ENCODE measurements around the gene GPRIN2.
"Not testable (repeated sequence)": the region's sequence is repeated elsewhere in the genome, so short reads cannot be mapped to it uniquely, and the experiment has no call there.

The GPRIN2 gene

DNA sequence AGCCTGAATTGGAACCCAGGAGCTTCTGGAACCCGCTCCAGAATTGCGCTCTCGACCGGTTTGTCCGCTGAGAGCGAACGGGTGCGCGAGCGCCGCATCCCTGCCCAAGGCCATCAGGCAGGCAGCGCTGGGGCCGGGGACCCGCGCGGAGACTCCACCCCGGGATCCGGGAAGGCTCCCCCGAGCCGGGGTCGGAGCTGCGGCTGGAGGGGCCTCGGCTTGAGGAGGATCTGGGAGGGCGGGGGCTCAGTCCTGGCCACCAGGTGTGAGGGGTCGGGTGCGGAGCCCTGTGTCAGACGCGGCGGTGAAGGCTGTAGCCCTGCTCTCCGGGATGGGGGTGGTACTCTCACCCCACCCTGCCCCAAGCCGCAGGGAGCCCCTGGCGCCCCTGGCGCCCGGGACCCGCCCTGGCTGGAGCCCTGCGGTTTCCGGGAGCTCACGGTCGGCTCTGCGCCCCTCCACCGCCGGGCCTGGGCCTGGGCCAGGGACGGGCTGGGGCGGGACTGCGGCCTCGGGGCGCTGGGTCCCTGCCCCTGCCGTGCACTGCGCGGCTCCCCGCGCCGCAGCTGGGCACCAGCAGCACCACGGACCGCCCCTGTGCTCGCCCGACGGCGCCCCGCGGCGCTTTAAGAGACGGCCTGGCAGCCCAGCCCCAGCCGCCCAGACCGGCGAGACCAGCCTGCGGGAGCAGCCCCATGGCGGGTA is 22.2 kb upstream of the GPRIN2 start, which contains the start of gene SYT15:
TSS of gene SYT15 (plus strand) at position 655 of the 705 bp plus-strand sequence. CDS start at position 696, 41 bp downstream.
- not testable (repeated sequence) for H3K27me3 Mint-ChIP-seq, H3K4me1 Mint-ChIP-seq, H3K27ac Mint-ChIP-seq, DNase-seq, H3K9me3 Mint-ChIP-seq, H3K4me3 Mint-ChIP-seq
- ATAC-seq: peak; percentile 18

DNA sequence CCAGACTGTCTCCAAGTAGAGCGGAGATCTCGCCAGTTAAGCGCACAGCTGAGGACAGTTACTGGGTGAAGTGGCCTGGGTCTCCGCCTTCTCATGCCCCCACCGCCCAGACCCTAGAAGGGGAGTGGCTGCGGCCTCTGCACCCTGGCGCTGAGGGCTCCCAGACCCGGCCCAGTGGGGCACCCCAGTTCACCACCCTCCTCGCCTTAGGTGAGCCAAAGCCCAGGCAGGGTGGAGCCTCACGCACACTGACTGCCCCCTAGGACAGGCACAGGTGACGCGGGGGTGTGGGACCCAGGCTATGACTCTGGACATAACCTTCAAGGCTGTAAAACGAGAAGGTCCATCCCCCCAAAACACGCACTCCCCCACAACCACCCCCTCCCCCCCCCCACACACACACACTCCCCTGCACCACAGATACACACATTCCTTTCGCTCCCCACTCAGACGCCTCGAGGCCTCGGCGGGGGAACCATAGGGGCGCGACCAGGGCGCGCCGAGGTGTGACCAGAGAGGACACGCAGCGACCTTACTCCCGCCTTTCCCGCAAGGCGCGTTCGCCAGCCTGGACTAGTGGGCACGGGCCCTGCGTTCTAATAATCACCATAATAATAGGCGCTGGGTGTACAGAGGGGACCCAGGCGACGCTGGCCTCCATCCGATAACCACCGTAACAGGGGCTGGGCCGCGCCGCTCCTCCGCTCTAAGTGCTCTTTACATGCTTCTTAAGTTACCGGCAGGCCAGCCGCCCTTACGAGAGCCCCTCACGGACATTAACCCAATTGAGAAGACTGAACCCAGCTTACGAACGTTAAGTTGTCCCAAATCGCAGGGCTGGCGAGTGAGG is 21.4 kb upstream of the GPRIN2 start:
- H3K4me3 Mint-ChIP-seq, H3K27me3 Mint-ChIP-seq, H3K27ac Mint-ChIP-seq, DNase-seq, H3K9me3 Mint-ChIP-seq, ATAC-seq, H3K4me1 Mint-ChIP-seq: not testable (repeated sequence)

DNA sequence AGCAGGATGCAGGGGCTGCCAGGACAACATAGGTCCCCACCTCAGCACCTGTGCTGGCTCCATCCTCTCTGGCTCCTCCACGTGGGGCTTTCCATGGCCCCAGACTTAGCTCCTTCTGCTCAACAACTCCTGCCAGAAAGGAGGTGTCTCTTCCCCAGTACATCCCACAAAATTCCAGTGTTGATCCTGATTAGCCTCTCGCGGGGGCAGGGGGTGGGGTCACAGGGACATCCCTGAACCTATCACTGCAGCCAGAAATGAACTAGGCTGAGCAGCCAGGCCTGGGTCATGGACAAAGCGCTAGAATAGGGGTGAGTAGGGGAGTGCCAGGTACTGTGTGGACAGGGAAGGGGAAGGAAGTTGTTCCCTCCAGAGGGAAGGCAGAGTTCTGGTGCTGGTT is 17.4 kb upstream of the GPRIN2 start:
- H3K9me3 Mint-ChIP-seq, H3K4me3 Mint-ChIP-seq, ATAC-seq, DNase-seq, H3K27ac Mint-ChIP-seq, H3K27me3 Mint-ChIP-seq, H3K4me1 Mint-ChIP-seq: not testable (repeated sequence)

DNA sequence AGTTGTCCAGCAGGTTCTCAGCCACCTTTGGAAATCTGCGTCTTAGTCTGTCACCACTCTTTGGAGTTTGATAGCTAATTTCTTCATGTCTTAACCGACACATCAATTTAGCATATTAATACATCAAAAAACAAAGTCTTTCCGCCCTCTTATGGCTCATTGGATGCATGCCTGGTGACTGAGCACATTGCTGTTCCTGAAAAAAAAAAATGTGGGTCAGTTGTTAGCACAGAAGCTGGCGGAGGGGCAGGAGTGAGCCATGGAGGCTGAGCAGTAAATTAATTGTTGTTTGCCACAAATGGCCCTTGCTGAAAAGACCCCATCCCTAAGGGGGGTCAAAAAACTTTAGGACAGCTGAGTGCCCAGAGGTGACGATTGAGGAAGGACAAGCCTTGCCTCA is 16.9 kb upstream of the GPRIN2 start:
- DNase-seq, H3K4me1 Mint-ChIP-seq, H3K4me3 Mint-ChIP-seq, ATAC-seq, H3K9me3 Mint-ChIP-seq, H3K27ac Mint-ChIP-seq, H3K27me3 Mint-ChIP-seq: not testable (repeated sequence)

DNA sequence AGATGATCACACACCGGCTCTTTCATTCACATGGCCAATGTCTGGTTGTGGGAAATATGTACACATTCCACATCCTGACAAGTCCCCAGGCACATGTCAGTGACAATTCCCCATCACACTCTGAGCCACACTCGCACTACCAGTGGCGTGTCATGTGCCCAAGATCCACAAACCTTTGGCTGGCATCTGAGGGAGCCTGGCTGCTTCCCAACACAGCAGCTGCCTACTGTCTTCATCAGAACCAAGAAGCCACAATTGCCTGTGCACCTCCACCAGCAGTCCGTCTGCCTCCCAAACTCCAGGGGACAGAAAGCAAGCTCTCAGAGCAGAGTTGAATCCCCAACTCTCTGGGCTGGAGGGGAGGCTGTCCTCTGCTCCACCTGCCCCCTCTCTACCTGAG is 16.3 kb upstream of the GPRIN2 start:
- DNase-seq, H3K9me3 Mint-ChIP-seq, H3K27ac Mint-ChIP-seq, H3K27me3 Mint-ChIP-seq, H3K4me1 Mint-ChIP-seq, H3K4me3 Mint-ChIP-seq, ATAC-seq: not testable (repeated sequence)

DNA sequence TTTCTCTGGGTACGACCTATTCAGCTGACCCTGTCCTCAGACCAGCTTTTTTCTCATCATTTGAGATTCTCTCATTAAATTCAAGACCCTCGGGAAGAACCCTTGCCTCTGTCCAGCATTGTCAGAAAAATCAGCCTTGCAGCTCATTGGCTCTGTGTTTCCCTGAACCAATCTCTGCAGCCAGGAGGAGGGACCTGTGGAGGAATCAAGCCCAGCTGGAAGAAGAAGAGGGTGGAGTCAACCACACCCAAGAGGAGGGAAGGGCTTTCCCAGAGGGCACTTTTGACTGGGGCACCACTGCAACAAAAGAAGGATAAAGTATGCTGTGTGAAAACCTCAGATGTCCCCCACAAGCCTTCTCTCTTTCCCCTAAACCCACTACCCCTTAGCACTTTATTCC is 14.2 kb upstream of the GPRIN2 start:
- not testable (repeated sequence) for H3K27ac Mint-ChIP-seq, H3K4me1 Mint-ChIP-seq, H3K9me3 Mint-ChIP-seq, DNase-seq, H3K4me3 Mint-ChIP-seq, H3K27me3 Mint-ChIP-seq, ATAC-seq

DNA sequence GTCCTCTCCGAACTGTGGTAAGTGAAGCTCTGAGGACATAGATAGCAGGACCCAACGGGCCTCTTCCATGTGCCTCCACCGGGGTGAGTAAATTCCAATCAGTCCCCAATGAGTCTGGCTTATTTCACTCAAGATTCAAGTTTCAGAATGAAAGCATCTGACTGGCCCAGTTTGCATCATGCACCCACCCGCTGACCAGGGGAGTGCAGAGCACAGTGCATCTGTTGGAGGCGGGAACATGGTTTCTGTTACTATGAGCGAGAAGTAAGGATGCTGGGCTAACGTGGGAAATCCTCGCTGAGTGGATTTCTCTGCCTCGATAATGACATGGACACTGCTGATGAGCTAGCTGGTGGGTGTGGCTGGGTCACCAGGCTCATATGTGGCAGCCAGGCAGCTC is 10.7 kb upstream of the GPRIN2 start:
- H3K4me1 Mint-ChIP-seq, H3K27ac Mint-ChIP-seq, ATAC-seq, H3K9me3 Mint-ChIP-seq, H3K4me3 Mint-ChIP-seq, H3K27me3 Mint-ChIP-seq, DNase-seq: not testable (repeated sequence)

DNA sequence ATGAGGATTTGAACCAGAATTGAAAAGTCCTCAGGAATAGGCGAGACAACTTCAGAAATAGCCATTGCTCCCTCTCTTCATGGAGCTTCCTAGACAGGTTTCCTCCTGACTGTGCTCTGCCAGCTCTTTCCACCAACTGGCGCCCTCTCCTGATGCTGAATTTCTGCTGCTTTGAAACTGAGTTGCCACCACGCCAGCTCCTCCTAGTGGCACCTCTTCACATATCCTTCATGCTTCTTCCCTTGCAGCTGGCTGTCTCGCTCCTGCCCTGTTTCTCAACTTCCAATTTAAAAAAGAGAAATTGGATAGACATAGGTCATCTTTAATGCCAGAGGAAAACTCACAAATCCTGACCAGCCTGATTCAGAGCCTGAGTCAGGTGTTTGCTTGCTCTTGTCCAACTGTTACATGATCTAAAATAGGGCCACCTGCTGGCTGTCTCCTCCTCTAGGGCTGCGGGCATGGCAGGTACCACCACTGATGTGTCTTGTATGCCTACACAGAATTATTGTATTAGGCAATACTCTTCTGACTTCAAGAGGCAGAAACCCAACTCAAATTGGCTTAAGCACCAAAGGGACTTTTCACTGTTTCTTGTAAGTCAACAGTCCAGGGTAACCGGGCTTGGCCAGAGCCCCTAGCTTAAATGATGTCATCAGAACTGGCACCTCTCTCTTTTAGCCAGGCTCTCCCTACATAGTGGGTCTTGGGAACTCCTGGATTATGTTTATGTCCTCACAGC is 9.3 kb upstream of the GPRIN2 start:
- DNase-seq: peak; percentile 33 to 36
- not testable (repeated sequence) for H3K4me3 Mint-ChIP-seq, H3K27me3 Mint-ChIP-seq

DNA sequence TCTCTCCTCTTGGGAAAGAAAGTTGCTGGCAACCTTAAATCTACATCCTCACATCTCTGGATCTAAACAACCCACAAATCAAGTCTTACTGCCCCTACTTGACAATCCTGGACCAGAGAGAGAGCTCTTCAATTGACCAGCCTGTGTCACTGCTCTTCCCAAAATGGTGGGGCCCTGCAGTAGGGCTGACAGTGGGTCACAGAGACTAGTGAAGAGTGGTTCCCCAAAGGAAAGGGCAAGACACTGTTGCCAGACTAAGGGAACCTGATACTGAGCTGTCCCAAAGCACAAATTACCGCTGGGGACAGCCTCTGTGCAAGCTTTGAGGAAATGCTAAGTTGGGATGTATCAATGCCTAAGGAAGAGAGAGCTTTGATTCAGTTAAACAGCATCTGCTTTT is 4.5 kb upstream of the GPRIN2 start:
- DNase-seq: no peak
- H3K9me3 Mint-ChIP-seq: no peaks in the 10 kb centered on the region
- no peak overlapping the region for H3K27ac Mint-ChIP-seq
- peaks cover 12% of the 10 kb centered on the region for H3K4me1 Mint-ChIP-seq
- H3K27me3 Mint-ChIP-seq: no peaks in the 10 kb centered on the region
- no peak for ATAC-seq
- H3K4me3 Mint-ChIP-seq: no peak overlapping the region

More for the DNA sequence above, 9.3 kb upstream of the GPRIN2 start:
- H3K27ac Mint-ChIP-seq, H3K4me1 Mint-ChIP-seq, H3K9me3 Mint-ChIP-seq: not testable (repeated sequence)
- ATAC-seq: peak; percentile 75

DNA sequence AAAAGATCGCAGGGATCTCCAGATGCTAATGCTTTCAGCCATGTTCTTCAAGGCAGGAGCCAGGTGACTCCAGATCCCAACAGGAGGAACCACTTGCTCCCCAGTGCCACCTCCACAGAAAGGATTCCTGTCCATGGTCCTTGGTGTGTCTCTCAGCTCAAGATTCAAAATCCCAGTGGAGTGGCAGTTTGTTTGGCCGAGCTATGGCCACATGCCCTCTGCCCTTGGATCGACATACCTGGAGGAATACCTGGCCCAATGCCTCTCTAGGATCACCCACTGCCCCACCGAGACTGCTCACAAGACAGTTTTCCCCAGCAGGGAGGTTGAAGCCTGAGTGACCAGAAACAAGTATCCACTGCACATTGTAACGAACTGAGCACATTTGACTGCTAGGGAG is 3.9 kb upstream of the GPRIN2 start:
- Mint-ChIP-seq H3K4me1 (peaks cover 12% of the 10 kb centered on the region), H3K27ac (no peak overlapping the region), H3K4me3 (no peak overlapping the region), H3K27me3 (no peaks in the 10 kb centered on the region), H3K9me3 (no peaks in the 10 kb centered on the region)
- peak in 1 of 2 donors; percentile 6 for DNase-seq
- no peak for ATAC-seq

DNA sequence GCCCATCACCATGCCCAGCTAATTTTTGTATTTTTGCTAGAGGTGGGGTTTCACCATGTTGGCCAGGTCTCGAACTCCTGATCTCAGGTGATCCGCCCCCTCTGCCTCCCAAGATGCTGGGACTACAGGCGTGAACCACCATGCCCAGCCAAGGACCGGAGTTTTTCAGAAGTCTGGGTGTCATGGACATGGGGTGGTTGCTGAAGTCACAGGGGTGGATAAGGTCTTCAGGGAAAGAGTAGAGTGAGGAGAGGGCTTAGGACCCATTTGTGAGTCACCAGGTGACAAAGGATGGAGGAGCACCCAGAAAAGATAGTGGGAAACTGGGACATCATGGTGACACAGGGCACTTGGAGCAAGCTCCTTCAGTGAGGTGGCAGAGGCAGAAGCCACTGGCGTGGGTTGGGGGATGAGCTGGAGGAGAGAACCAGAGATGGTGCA is 2.8 kb upstream of the GPRIN2 start:
- ATAC-seq (no peak), DNase-seq (peak; percentile 0 to 8)
- Mint-ChIP-seq H3K9me3 (no peaks in the 10 kb centered on the region), H3K27me3 (no peaks in the 10 kb centered on the region), H3K4me3 (no peak overlapping the region), H3K27ac (no peak overlapping the region), H3K4me1 (peaks cover 12% of the 10 kb centered on the region)

DNA sequence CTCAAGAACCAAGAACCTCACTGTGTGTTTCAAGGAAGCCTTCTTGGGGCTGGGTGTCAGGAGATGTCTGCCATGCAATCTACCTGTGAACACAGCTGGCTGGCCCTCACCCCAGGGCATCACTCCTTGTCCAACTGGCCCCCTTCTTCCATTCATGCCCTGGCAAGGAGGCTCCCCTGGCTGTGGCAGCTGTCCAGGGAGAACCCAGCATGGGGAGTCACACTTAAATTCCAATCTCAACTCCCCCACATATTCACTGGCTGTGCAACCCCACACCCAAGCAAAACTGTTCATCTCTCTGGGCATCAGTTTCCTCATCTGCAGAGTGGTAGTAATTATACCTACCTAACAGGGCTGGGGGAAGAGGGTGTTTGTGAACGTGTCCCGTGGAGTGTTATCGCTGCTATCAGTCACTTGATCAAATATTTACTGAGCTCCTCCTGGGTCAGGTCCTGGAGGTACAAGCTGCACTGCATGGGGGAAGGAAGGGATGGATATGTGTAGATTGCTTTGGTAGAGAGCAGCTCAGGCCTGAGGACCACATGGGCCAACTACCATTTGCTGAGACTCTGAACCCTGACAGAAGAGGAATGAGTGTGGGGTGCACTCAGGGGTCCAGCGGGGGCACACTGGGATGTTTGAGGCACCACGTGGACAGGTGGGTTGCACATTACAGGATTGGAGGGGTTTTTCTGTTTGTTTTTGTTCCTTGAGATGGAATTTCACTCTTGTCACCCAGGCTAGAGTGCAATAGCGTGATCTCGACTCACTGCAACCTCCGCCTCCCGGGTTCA is 2.1 kb upstream of the GPRIN2 start:
- H3K9me3 Mint-ChIP-seq: no peaks in the 10 kb centered on the region
- peak in 1 of 2 donors; percentile 8 for DNase-seq
- ATAC-seq: no peak
- H3K4me1 Mint-ChIP-seq: peaks cover 12% of the 10 kb centered on the region
- H3K27ac Mint-ChIP-seq: no peak overlapping the region
- H3K4me3 Mint-ChIP-seq: no peak overlapping the region
- no peaks in the 10 kb centered on the region for H3K27me3 Mint-ChIP-seq

DNA sequence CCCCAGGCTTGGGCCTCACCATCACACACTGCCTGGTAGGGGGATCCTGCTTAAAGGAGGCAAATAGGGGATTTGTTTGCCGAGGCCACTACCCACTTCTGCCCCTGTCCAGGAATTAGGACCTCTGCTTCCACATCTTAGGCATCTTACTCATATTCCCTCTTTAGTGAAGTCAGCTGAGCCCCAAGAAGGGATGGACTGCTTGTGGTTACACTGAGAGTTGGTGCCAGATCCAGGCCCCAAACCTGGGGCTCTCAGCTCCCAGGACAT is 1.6 kb upstream of the GPRIN2 start:
- H3K4me1 Mint-ChIP-seq: peaks cover 12% of the 10 kb centered on the region
- ATAC-seq: no peak
- no peaks in the 10 kb centered on the region for H3K27me3 Mint-ChIP-seq
- no peaks in the 10 kb centered on the region for H3K9me3 Mint-ChIP-seq
- peak in 1 of 2 donors; percentile 6 for DNase-seq
- H3K4me3 Mint-ChIP-seq: peak overlapping the region in 1 of 2 donors; percentile 89
- no peak overlapping the region for H3K27ac Mint-ChIP-seq

DNA sequence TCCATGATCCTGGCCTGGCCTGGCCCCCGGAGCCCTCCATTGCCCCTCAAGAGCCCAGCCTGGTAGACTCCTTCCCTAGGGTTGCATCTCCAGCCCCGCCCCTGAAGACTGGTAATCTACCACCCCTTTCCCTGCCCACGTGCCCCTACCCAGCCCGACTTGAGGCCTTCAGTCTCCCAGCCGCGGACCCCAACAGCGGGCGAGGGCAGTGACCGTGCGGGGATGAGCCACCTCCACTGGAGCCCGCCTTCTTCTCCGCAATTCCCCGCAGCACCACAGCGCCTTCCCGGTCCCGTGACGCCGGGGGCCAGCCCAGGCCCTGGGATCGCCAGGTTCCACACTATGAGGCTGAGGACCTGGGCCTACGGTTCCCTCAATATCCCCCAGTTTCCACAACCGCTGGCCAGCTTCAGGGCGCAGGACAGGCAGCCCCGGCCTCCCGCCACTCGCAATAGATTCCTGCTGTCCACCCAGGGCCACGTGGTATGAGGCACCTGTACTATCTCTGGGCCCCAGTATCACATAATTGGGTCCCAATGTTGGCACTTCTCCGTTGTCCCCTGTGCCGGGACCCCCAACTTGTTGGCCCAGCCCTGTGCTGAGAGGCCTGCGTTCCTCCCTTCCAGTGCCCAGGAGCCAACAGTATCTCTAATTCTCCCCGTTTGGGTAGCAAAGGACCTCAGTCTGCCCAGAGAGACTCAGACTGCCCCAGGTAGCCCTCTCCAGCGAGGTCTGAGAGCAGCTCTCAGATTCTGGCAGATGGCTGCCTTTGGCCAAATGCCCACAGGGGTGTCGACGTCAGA is 1.1 kb upstream of the GPRIN2 start:
- Mint-ChIP-seq H3K27me3 (no peaks in the 10 kb centered on the region), H3K4me1 (peaks cover 12% of the 10 kb centered on the region), H3K4me3 (peak overlapping the region; percentile 64 to 89), H3K27ac (no peak overlapping the region), H3K9me3 (no peaks in the 10 kb centered on the region)
- DNase-seq (peak in 1 of 2 donors; percentile 15), ATAC-seq (peak; percentile 2)

Data from stimulated activated naive CD8-positive, alpha-beta T cell treated with anti-CD3 and anti-CD28 coated beads, Interleukin-15, amount 100 ng/mL, for 72 hours (primary cell).